H1 (cell line): ENCODE measurements around the gene CAMK2D. TPM values are rescaled to one million over a fixed set of nuclear protein-coding genes. Genes with fewer than 3 reads are reported as not detected.

Experiments
- CTCF ChIA-PET: fragments of 300-600 bp; sonication (Branson Sonifier 250); formaldehyde crosslinking; loops from one replicate; lab custom pipeline; 2021; ENCODE audit not compliant: partially characterized antibody; lab: Charles Lee
- POLR2A ChIA-PET: fragments of 300-600 bp; sonication (Branson Sonifier 250); formaldehyde crosslinking; loops from one replicate; lab custom pipeline; 2021; ENCODE audit warnings: inconsistent platforms; ENCODE audit not compliant: partially characterized antibody; lab: Charles Lee
- DNase-seq, 2 experiments: peaks; one replicate each; pipeline versions ENCODE4 v3.0.0 to v3.0.0-alpha.2; 2010 to 2022; ENCODE audit warnings: low spot score in 2 of 2, low read depth in 1 of 2, mixed read lengths in 1 of 2
- FAIRE-seq: peaks from 2 replicates; lab custom pipeline; 2011; peaks lifted over from hg19 to GRCh38; lab: Jason Lieb, UNC
- H2AFZ ChIP-seq: 2 replicates; pipeline ENCODE4 v1.8.1; 2012; ENCODE audit warnings: low read length, inconsistent platforms
- H2AK5ac ChIP-seq: 2 replicates; pipeline ENCODE4 v1.6.1; 2013; ENCODE audit warnings: low read depth, low read length
- H2BK120ac ChIP-seq: replicated peaks from 2 replicates; pipeline ENCODE3; 2013; ENCODE audit warnings: low read depth, low read length, inconsistent platforms
- H2BK12ac ChIP-seq: 2 replicates; pipeline ENCODE4 v1.6.1; 2013; ENCODE audit warnings: low read depth, low read length
- H2BK15ac ChIP-seq: 2 replicates; pipeline ENCODE4 v1.6.1; 2013; ENCODE audit warnings: low read length
- H2BK20ac ChIP-seq: 2 replicates; pipeline ENCODE4 v1.6.1; 2013; ENCODE audit warnings: low read length
- H2BK5ac ChIP-seq: 2 replicates; pipeline ENCODE4 v1.6.1; 2013; ENCODE audit warnings: low read depth, low read length
- H3K14ac ChIP-seq: 2 replicates; pipeline ENCODE4 v1.6.1; 2013; ENCODE audit warnings: inconsistent platforms; ENCODE audit not compliant: insufficient read length
- H3K18ac ChIP-seq: 2 replicates; pipeline ENCODE4 v1.6.1; 2013; ENCODE audit warnings: low read length; ENCODE audit errors: extremely low read depth
- H3K23ac ChIP-seq: 2 replicates; pipeline ENCODE4 v1.6.1; 2013; ENCODE audit warnings: inconsistent platforms; ENCODE audit not compliant: insufficient read length
- H3K23me2 ChIP-seq: 2 replicates; pipeline ENCODE4 v1.6.1; 2013; ENCODE audit warnings: low read depth, low read length
- H3K27ac ChIP-seq: 2 replicates; pipeline ENCODE4 v1.6.1; 2011; ENCODE audit warnings: low read depth, low read length, inconsistent platforms
- H3K27me3 ChIP-seq, 4 experiments: replicated peaks in 1 of 4; 1 replicate in 1 of 4; 2 replicates in 3 of 4; pipeline versions ENCODE4 v1.6.1 to v1.8.1; 2011 to 2013; ENCODE audit warnings: low read length in 3 of 4, mild to moderate bottlenecking in 3 of 4, inconsistent platforms in 2 of 4, mixed read lengths in 2 of 4, moderate library complexity in 1 of 4; ENCODE audit not compliant: control insufficient read depth in 3 of 4, insufficient read depth in 3 of 4; ENCODE audit errors: extremely low read depth in 1 of 4
- H3K36me3 ChIP-seq, 4 experiments: 2 replicates each; pipeline versions ENCODE4 v1.6.1 to v1.8.1; 2011 to 2013; ENCODE audit warnings: mild to moderate bottlenecking in 4 of 4, low read length in 3 of 4, moderate library complexity in 2 of 4, control low read depth in 1 of 4, inconsistent platforms in 1 of 4; ENCODE audit not compliant: insufficient read depth in 4 of 4, control insufficient read depth in 2 of 4
- H3K4ac ChIP-seq: replicated peaks from 2 replicates; pipeline ENCODE3; 2013; ENCODE audit warnings: low read length, low read depth, mixed read lengths, inconsistent platforms; ENCODE audit not compliant: insufficient read length
- H3K4me1 ChIP-seq, 4 experiments: replicated peaks in 1 of 4; 1 replicate in 1 of 4; 2 replicates in 3 of 4; pipeline versions ENCODE4 v1.6.1 to v1.8.1; 2011 to 2013; ENCODE audit warnings: low read length in 3 of 4, inconsistent platforms in 2 of 4, mixed read lengths in 1 of 4; ENCODE audit not compliant: insufficient read depth in 4 of 4, control insufficient read depth in 3 of 4
- H3K4me2 ChIP-seq, 2 experiments: 2 replicates each; pipeline versions ENCODE4 v1.6.1 to v1.8.1; 2011 to 2013; ENCODE audit warnings: low read depth in 2 of 2, low read length in 2 of 2, control low read depth in 1 of 2, inconsistent platforms in 1 of 2, mild to moderate bottlenecking in 1 of 2; ENCODE audit not compliant: insufficient read depth in 1 of 2
- H3K4me3 ChIP-seq, 4 experiments: fragments of 200-600, 300-600 bp in 1 of 4; sonication (generic), shearing (Covaris generic), sonication (Bioruptor Twin) in 1 of 4; 2 replicates each; pipeline versions ENCODE4 v1.5.1 to v1.8.1; 2011 to 2016; ENCODE audit warnings: low read length in 4 of 4, low read depth in 3 of 4, control low read depth in 2 of 4, inconsistent platforms in 2 of 4, mild to moderate bottlenecking in 2 of 4, mixed read lengths in 1 of 4, moderate library complexity in 1 of 4; ENCODE audit not compliant: insufficient read depth in 2 of 4; ENCODE audit errors: extremely low read depth in 1 of 4
- H3K56ac ChIP-seq: replicated peaks from 2 replicates; pipeline ENCODE3; 2013; ENCODE audit warnings: low read depth, mild to moderate bottlenecking, mixed read lengths, low read length, inconsistent platforms; ENCODE audit not compliant: insufficient read length
- H3K79me1 ChIP-seq: 2 replicates; pipeline ENCODE4 v1.6.1; 2013; ENCODE audit warnings: low read depth, low read length, control low read depth
- H3K79me2 ChIP-seq, 2 experiments: 2 replicates each; pipeline versions ENCODE4 v1.6.1 to v1.8.1; 2012 to 2013; ENCODE audit warnings: low read length in 2 of 2, mild to moderate bottlenecking in 2 of 2, inconsistent platforms in 1 of 2; ENCODE audit not compliant: insufficient read depth in 2 of 2, control insufficient read depth in 1 of 2
- H3K9ac ChIP-seq, 4 experiments: replicated peaks in 1 of 4; 1 replicate in 1 of 4; 2 replicates in 3 of 4; pipeline versions ENCODE4 v1.6.1 to v1.8.1; 2011 to 2013; ENCODE audit warnings: low read depth in 3 of 4, low read length in 3 of 4, control low read depth in 2 of 4, mild to moderate bottlenecking in 2 of 4, moderate library complexity in 2 of 4, inconsistent platforms in 1 of 4; ENCODE audit errors: extremely low read depth in 1 of 4
- H3K9me3 ChIP-seq, 2 experiments: 2 replicates each; pipeline versions ENCODE4 v1.6.1 to v1.8.1; 2012 to 2013; ENCODE audit warnings: mild to moderate bottlenecking in 2 of 2, moderate library complexity in 2 of 2, control low read depth in 1 of 2, inconsistent platforms in 1 of 2, low read depth in 1 of 2, low read length in 1 of 2, mixed read lengths in 1 of 2; ENCODE audit not compliant: insufficient read depth in 2 of 2
- H4K20me1 ChIP-seq, 2 experiments: replicated peaks in 1 of 2; 2 replicates each; pipeline versions ENCODE3 to v1.8.1; 2011 to 2013; ENCODE audit warnings: inconsistent platforms in 2 of 2, low read length in 2 of 2, mild to moderate bottlenecking in 1 of 2; ENCODE audit not compliant: insufficient read depth in 2 of 2, control insufficient read depth in 1 of 2
- H4K5ac ChIP-seq: 2 replicates; pipeline ENCODE4 v1.6.1; 2013; ENCODE audit warnings: low read length, low read depth, mixed read lengths, inconsistent platforms; ENCODE audit not compliant: insufficient read length
- H4K8ac ChIP-seq: 2 replicates; pipeline ENCODE4 v1.8.0; 2013; ENCODE audit warnings: mild to moderate bottlenecking, moderate library complexity, low read length, inconsistent platforms; ENCODE audit not compliant: insufficient read depth; ENCODE audit errors: extremely low read depth
- H4K91ac ChIP-seq: replicated peaks from 2 replicates; pipeline ENCODE3; 2013; ENCODE audit warnings: low read length, mixed read lengths, inconsistent platforms; ENCODE audit not compliant: insufficient read length
- BRCA1 ChIP-seq: IDR thresholded peaks from 2 replicates; pipeline ENCODE4 v1.6.1; 2012; ENCODE audit warnings: low read depth, low read length, improper control_type of control experiment
- CBX5 ChIP-seq: fragments of 300-800, 300-1000 bp; sonication (generic); IDR thresholded peaks from 2 replicates; pipeline ENCODE4 v1.7.1; 2016; ENCODE audit warnings: antibody characterized with exemption, low read length, low read depth
- CHD2 ChIP-seq: IDR thresholded peaks from 2 replicates; pipeline ENCODE4 v1.6.1; 2012; ENCODE audit warnings: low read length, improper control_type of control experiment
- EP300 ChIP-seq, 2 experiments: IDR thresholded peaks; 1 replicate in 1 of 2; 2 replicates in 1 of 2; pipeline ENCODE4 v1.6.1; 2011 to 2012; ENCODE audit warnings: low read depth in 2 of 2, low read length in 2 of 2, mild to moderate bottlenecking in 2 of 2, borderline replicate concordance in 1 of 2, inconsistent platforms in 1 of 2, moderate library complexity in 1 of 2
- EZH2 ChIP-seq: fragments of 200-600 bp; sonication (generic); IDR thresholded peaks from 2 replicates; pipeline ENCODE4 v1.7.1; 2012; ENCODE audit warnings: low read depth, mild to moderate bottlenecking, moderate library complexity, low read length, inconsistent platforms; ENCODE audit not compliant: severe bottlenecking
- KDM4A ChIP-seq: IDR thresholded peaks from one replicate; pipeline ENCODE4 v1.7.1; 2012; ENCODE audit warnings: low read depth, mild to moderate bottlenecking, moderate library complexity, low read length, inconsistent platforms; ENCODE audit not compliant: severe bottlenecking
- RAD21 ChIP-seq, 2 experiments: IDR thresholded peaks in 1 of 2; conservative IDR thresholded peaks in 1 of 2; 2 replicates each; pipeline ENCODE4 v1.6.1; 2011; ENCODE audit warnings: low read depth in 2 of 2, low read length in 2 of 2, improper control_type of control experiment in 1 of 2, inconsistent platforms in 1 of 2, mild to moderate bottlenecking in 1 of 2, moderate library complexity in 1 of 2
- RFX5 ChIP-seq: IDR thresholded peaks from 2 replicates; pipeline ENCODE4 v1.6.1; 2011; ENCODE audit warnings: low read depth, low read length, improper control_type of control experiment, borderline replicate concordance
- SP4 ChIP-seq: IDR thresholded peaks from 2 replicates; pipeline ENCODE4 v1.6.1; 2012; ENCODE audit warnings: low read length, inconsistent platforms
- TBP ChIP-seq: IDR thresholded peaks from 2 replicates; pipeline ENCODE4 v1.6.1; 2011; ENCODE audit warnings: low read depth, low read length, improper control_type of control experiment
- TCF12 ChIP-seq: IDR thresholded peaks from 2 replicates; pipeline ENCODE4 v1.6.1; 2011; ENCODE audit warnings: low read depth, mild to moderate bottlenecking, low read length
- YY1 ChIP-seq: IDR thresholded peaks from 2 replicates; pipeline ENCODE4 v1.6.1; 2011; ENCODE audit warnings: low read depth, mild to moderate bottlenecking, low read length
- WGBS, 2 experiments: shearing (Covaris generic) in 1 of 2; methylation state at CpG; one replicate each; pipeline versions ENCODE4 v1.1.6 to v1.1.7; 2013 to 2015; ENCODE audit warnings: low lambda C conversion rate in 2 of 2, mixed read lengths in 2 of 2, inconsistent platforms in 1 of 2, low coverage in 1 of 2, missing lambda C conversion rate in 1 of 2; ENCODE audit not compliant: insufficient replicate concordance in 2 of 2, insufficient coverage in 1 of 2, insufficient read length in 1 of 2; ENCODE audit errors: extremely low coverage in 1 of 2, missing lambda C conversion rate in 1 of 2; 5-methylcytosine and 5-hydroxymethylcytosine counted together
- polyA plus RNA-seq, 7 experiments: library from polyadenylated mRNA; depleted of rRNA in 3 of 7; stranded (reverse) in 5 of 7; unstranded in 2 of 7; fragments of >200 nt in 5 of 7; fragments of 200-250 nt in 2 of 7; gene quantifications; 1 replicate in 5 of 7; 2 replicates in 1 of 7; 4 replicates in 1 of 7; pipeline versions ENCODE4 v1.2.1 to v1.2.3, GENCODE V29; 2011 to 2013; ENCODE audit warnings: missing spikeins in 2 of 7, mixed read lengths in 2 of 7
- total RNA-seq: library from RNA; stranded (reverse); fragmentation: NEBNext Ultra II Directional; extraction: Animal tissue kit (Norgen Biotek cat#: 25700); gene quantifications from 2 replicates; pipeline ENCODE4 v1.2.1, GENCODE V29; 2021
- TF ChIP-seq, protein P1 (sequence below): IDR thresholded peaks from 2 replicates; pipeline ENCODE4 v1.6.1; 2012; ENCODE audit warnings: low read length, inconsistent platforms

Gene CAMK2D
- total and polyA plus RNA-seq, 2 of the 8 experiments (the other 6 are each of a cell fraction or from before 2014, with no cell fraction given) = 3.2 to 7.0 TPM

DNA sequence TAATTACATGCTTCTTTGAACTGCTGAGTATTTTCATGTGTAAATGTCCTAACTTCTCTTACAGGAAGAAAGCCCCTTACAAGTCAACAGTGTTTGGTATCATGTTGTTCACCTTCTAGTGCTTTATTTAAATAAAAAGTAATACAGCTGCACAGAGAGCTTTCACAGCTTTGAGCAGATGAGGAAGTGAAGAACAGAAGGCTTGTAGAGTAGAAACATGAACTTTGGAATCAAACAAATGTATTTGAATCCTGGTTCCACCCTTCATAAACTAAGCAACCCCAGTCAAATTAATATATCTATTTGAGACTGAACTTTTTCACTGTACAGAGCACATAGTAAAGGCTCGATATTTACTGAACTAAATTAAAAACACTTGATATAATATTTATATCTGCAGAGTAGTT lies 120.5 kb downstream of the CAMK2D start:
- no peak overlapping the region for H2BK20ac ChIP-seq
- H3K14ac ChIP-seq = no peak overlapping the region
- no peak overlapping the region for H4K91ac ChIP-seq
- no peak overlapping the region for H3K23ac ChIP-seq
- no peaks in the 10 kb centered on the region for H3K9me3 ChIP-seq
- no peaks in the 10 kb centered on the region for H3K23me2 ChIP-seq
- H3K9ac ChIP-seq = no peak overlapping the region
- H3K79me2 ChIP-seq = no peaks in the 10 kb centered on the region
- no peak overlapping the region for H2BK5ac ChIP-seq
- no peak overlapping the region for H3K4me3 ChIP-seq
- H3K4ac ChIP-seq = no peak overlapping the region
- H3K18ac ChIP-seq = no peak overlapping the region
- peaks cover 4% of the 10 kb centered on the region in 4 experiments; a peak in 4 of 7 replicates for H3K4me1 ChIP-seq
- H4K8ac ChIP-seq = no peak overlapping the region
- H2BK12ac ChIP-seq = no peak overlapping the region
- H3K56ac ChIP-seq = no peak overlapping the region
- no peak overlapping the region for H2BK120ac ChIP-seq
- H4K20me1 ChIP-seq = no peaks in the 10 kb centered on the region
- 76% methylated on average over 1 of the region's 1 CpG; no CpG with 5 or more reads in 1 of the 2 experiments for WGBS, 2 experiments
- H2BK15ac ChIP-seq = no peak overlapping the region
- H2AFZ ChIP-seq = no peak overlapping the region
- H2AK5ac ChIP-seq = no peak overlapping the region
- no peaks in the 10 kb centered on the region; a peak in 1 of 8 replicates for H3K36me3 ChIP-seq
- H3K4me2 ChIP-seq = no peak overlapping the region
- POLR2A ChIA-PET = no interaction called here
- FAIRE-seq = no peak
- no peaks in the 10 kb centered on the region for H3K27me3 ChIP-seq
- H4K5ac ChIP-seq = no peak overlapping the region
- DNase-seq = no peak
- CTCF ChIA-PET = no interaction called here
- H3K27ac ChIP-seq = no peak overlapping the region
- H3K79me1 ChIP-seq = no peaks in the 10 kb centered on the region; the same call in 1 of the 2 replicates
- TF ChIP-seq TBP = no peak
- no peak for TF ChIP-seq CBX5
- TF ChIP-seq RAD21 (IDR thresholded peaks at IDR 0.05 in 1 of 2, conservative IDR thresholded peaks at IDR 0.05 in 1 of 2; ENCODE audit: low read depth in 2 of 2, low read length in 2 of 2) = no peak
- TF ChIP-seq YY1 = no peak
- TF ChIP-seq EP300 (IDR thresholded peaks at IDR 0.05; ENCODE audit: borderline replicate concordance in 1 of 2, low read depth in 2 of 2, low read length in 2 of 2) = no peak
- TF ChIP-seq TCF12 = no peak
- no peak for TF ChIP-seq BRCA1
- no peak for TF ChIP-seq SP4
- TF ChIP-seq EZH2 = no peak
- TF ChIP-seq, protein P1, sequence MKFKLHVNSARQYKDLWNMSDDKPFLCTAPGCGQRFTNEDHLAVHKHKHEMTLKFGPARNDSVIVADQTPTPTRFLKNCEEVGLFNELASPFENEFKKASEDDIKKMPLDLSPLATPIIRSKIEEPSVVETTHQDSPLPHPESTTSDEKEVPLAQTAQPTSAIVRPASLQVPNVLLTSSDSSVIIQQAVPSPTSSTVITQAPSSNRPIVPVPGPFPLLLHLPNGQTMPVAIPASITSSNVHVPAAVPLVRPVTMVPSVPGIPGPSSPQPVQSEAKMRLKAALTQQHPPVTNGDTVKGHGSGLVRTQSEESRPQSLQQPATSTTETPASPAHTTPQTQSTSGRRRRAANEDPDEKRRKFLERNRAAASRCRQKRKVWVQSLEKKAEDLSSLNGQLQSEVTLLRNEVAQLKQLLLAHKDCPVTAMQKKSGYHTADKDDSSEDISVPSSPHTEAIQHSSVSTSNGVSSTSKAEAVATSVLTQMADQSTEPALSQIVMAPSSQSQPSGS = no peak
- TF ChIP-seq CHD2 = no peak
- no peak for TF ChIP-seq KDM4A
- no peak for TF ChIP-seq RFX5
